Astrocyte (in vitro differentiated cells and primary cell): Measurements from ENCODE around the gene FXYD7.

Experiments used
- EZH2 ChIP-seq: IDR thresholded peaks from 2 replicates; pipeline ENCODE4 v1.6.1; 2012; ENCODE audit warnings: mild to moderate bottlenecking, low read length, inconsistent platforms; ENCODE audit not compliant: insufficient read depth
- TF ChIP-seq, protein P1 (sequence below): IDR thresholded peaks from 2 replicates; pipeline ENCODE4 v1.5.1; 2011; ENCODE audit warnings: low read depth, mild to moderate bottlenecking, inconsistent platforms, low read length, moderate library complexity; ENCODE audit not compliant: insufficient read depth

DNA sequence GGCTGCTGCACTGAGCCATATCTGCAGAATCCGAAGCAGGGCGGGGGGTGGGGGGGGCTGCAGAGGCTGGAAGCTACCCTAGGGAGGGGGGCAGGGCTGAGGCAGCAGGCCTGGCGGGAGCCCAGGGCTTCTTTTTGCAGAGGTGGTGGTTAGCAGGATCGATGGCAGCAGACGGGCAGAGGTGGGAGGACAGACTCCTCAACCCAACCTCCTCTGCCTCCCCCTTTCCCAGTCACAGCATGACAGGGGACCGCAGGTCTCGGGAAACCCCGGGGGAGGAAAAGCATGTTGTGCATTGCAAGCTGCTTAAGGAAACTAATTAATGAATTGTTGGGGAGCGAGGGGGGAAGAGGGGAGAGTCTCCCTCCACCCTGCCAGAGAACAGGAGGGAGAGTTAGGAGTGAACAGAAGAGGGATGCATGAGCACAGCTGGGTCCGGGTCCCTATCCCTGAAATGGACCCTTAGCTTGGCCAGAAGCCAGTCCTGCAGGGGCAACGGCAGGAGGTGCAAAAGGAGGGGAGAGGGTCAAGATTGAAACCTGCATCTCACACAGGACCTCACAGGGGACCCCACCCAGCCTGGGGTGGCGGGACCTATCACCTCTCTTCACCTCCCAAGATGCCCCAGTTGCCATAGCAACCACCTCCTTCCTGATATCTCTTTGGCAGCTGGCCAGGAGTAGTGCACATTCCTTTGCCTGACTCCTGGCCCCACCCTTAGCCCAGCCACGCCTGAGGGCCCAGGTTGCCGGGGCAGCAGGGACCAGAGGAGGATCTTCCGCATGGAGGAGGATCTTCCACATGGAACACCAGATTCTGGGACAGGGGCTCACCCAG is 1.8 kb downstream of the FXYD7 start:
- TF ChIP-seq, protein P1, sequence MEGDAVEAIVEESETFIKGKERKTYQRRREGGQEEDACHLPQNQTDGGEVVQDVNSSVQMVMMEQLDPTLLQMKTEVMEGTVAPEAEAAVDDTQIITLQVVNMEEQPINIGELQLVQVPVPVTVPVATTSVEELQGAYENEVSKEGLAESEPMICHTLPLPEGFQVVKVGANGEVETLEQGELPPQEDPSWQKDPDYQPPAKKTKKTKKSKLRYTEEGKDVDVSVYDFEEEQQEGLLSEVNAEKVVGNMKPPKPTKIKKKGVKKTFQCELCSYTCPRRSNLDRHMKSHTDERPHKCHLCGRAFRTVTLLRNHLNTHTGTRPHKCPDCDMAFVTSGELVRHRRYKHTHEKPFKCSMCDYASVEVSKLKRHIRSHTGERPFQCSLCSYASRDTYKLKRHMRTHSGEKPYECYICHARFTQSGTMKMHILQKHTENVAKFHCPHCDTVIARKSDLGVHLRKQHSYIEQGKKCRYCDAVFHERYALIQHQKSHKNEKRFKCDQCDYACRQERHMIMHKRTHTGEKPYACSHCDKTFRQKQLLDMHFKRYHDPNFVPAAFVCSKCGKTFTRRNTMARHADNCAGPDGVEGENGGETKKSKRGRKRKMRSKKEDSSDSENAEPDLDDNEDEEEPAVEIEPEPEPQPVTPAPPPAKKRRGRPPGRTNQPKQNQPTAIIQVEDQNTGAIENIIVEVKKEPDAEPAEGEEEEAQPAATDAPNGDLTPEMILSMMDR = no peak
- no peak for TF ChIP-seq EZH2
